Hypothalamus (tissue), 51 donors: ENCODE results near the gene TMC7.
"Not testable (repeated sequence)": the region's sequence is repeated elsewhere in the genome, so short reads cannot be mapped to it uniquely, and the experiment has no call there.

Source experiments
- DNase-seq, 51 donors: peaks; one replicate each; lab custom pipeline; 2025; lab: John Stamatoyannopoulos, UW

TMC7 gene

GRCh38 chr16:18975109-18975508, 8.6 kb upstream of the TMC7 start:
- no peak for DNase-seq

- DNase-seq = no peak
Observed at GRCh38 chr16:18979936-18980335, 3.8 kb upstream of the TMC7 start.

DNA sequence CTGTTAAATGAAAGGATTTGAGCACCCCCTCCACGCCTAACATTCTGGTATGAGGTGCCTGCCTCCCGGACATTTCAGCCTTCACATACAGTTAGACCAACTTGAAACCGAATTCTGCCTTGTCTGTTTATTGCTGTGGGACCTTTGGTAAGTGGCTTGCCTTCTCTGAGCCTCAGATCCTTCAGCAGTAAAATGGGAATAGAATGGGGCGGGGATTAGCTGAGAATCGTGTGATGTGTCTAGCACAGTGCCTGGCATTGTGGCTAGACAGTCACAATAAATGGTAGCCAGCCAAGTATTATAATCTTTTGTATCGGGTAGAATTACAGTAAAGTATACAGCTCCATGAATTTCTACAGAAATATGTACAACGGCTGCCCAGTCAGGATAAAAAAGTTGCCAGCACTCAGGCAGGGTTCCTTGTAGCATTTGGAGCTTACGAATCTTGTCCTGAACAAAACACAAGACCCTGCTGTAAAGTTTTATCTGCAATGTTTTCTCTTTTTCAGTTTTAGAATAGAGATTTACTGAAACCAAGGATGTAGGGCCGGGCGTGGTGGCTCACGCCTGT, 786 bp downstream of the TMC7 start:
- DNase-seq = peak in 6 of 51 donors; percentile 9 to 40 (median 34)

DNA sequence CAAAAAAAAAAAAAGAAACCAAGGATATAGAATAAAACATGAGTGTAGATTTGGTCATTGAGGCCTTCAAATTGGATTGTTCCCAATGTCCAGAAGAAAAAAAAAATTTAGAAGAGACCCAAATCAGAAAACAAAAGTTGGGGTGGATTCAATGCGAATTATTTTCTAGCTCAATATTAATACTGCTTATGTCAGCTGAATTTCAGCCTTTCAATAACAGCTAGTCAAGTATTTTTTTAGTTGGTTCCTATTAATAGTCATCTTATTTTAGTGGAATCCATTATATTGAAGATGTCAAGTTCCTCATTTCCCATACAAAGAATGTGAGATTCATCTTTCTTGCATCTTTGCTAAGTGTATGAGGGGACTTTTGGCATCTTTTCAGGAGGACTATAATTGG, 1.5 kb downstream of the TMC7 start:
- not testable (repeated sequence) for DNase-seq

- DNase-seq = not testable (repeated sequence)
Observed at GRCh38 chr16:18991731-18992130, 8.0 kb downstream of the TMC7 start.

GRCh38 chr16:18993531-18993930, 9.8 kb downstream of the TMC7 start:
- DNase-seq = not testable (repeated sequence)

GRCh38 chr16:18994181-18994580, 10.4 kb downstream of the TMC7 start:
- DNase-seq = not testable (repeated sequence)

DNA sequence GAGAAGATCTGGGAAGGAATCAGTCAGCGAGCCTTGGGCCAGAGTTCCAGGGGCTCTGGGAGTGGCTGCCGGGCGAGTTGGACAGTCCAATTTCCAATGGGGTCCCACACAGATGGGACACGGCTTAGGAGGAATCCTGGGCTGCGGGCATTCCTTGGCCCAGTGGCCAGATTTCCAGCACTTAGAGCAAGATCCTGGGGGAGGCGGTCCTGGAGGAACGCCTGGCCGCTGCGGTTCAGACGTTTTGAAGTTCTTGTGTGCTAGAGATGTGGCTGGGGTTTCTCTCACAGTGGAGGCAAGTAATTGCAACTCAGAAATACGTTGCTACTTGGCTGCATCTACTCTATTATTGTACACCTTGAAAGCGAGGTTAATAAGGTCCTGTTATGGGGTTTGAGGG, 11.7 kb downstream of the TMC7 start:
- not testable (repeated sequence) for DNase-seq

GRCh38 chr16:18996536-18996935, 12.8 kb downstream of the TMC7 start:
- not testable (repeated sequence) for DNase-seq

- DNase-seq = not testable (repeated sequence)
Observed at GRCh38 chr16:18997001-18997400, 13.3 kb downstream of the TMC7 start.

- no peak for DNase-seq
Observed at GRCh38 chr16:18999045-18999393, 15.3 kb downstream of the TMC7 start.

GRCh38 chr16:19001788-19002187, 18.1 kb downstream of the TMC7 start:
- peak in 17 of 51 donors; percentile 8 to 56 (median 19) for DNase-seq

- no peak for DNase-seq
Observed at GRCh38 chr16:19003935-19004334, 20.2 kb downstream of the TMC7 start.

GRCh38 chr16:19005561-19006445, 22.1 kb downstream of the TMC7 start:
- DNase-seq = peak in 50 of 51 donors; percentile 15 to 94 (median 80)

GRCh38 chr16:19006446-19007315, 22.9 kb downstream of the TMC7 start:
- DNase-seq = peak in 1 of 51 donors; percentile 46

- peak in 5 of 51 donors; percentile 7 to 18 (median 8) for DNase-seq
Observed at GRCh38 chr16:19008245-19009169, 24.8 kb downstream of the TMC7 start.

DNA sequence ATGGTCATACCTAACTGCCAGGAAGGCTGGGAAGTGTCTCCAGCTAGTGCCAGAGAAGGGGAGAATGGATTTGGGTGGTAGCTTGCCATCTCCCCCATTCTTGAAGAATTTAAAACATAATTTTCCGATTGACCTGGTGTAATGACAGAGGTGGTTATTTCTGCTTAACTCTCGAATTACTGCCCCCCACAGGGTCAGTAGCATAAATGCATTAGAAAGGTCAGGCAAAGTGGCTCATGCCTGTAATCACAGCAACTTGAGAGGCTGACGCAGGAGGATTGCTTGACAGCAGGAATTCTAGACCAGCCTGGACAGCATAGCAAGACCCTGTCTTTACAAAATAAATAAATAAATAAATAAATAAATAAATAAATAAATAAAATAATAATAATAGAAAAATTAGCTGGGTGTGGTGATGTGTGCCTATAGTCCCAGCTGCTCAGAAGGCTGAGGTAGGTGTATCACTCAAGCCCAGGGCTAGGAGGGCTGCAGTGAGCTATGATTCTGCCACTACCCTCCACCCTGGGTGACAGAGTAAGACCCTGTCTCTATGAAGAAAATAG, 27.5 kb downstream of the TMC7 start:
- DNase-seq = no peak

- peak in 3 of 51 donors; percentile 1 to 10 (median 6) for DNase-seq
Observed at GRCh38 chr16:19014461-19014860, 30.7 kb downstream of the TMC7 start.

DNA sequence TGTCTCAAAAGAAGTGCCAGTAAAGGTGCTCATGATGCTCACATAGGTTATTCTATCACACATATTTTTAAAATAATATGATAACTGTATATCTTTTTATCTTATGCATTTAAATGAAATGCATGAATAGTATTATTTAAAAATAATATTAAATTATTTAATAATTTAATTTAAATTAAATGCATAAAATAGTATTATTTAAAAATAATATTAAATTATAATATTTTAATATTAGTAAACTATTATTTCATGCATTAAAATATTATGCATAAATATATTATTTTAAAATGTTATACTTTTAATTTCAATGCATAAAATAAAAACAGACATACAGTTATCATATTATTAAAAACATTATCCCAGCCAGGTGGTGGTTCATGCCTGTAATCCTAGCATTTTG, 33.4 kb downstream of the TMC7 start:
- no peak for DNase-seq

GRCh38 chr16:19020689-19021088, 37.0 kb downstream of the TMC7 start:
- DNase-seq = no peak
